HG03039 (cell line): ENCODE results near the gene GRHPR.
"Not testable (repeated sequence)": the region's sequence is repeated elsewhere in the genome, so short reads cannot be mapped to it uniquely, and the experiment has no call there.

Experiments used
- ATAC-seq: cut with Tn5 transposase; IDR thresholded peaks from one replicate; pipeline ENCODE4 v1.9.1; 2021; ENCODE audit warnings: mild to moderate bottlenecking, moderate library complexity; ENCODE audit not compliant: unreplicated experiment

GRHPR gene

GRCh38 chr9:37420271-37421215 lies 2.0 kb upstream of the GRHPR start:
- ATAC-seq = no peak

GRCh38 chr9:37421914-37422288 lies 595 bp upstream of the GRHPR start:
- no peak for ATAC-seq

GRCh38 chr9:37423508-37423907 lies 1.0 kb downstream of the GRHPR start:
- ATAC-seq = no peak

GRCh38 chr9:37424204-37424685 lies 1.7 kb downstream of the GRHPR start:
- no peak for ATAC-seq

GRCh38 chr9:37424686-37425297 lies 2.3 kb downstream of the GRHPR start:
- no peak for ATAC-seq

GRCh38 chr9:37425298-37425752 lies 2.8 kb downstream of the GRHPR start:
- no peak for ATAC-seq

DNA sequence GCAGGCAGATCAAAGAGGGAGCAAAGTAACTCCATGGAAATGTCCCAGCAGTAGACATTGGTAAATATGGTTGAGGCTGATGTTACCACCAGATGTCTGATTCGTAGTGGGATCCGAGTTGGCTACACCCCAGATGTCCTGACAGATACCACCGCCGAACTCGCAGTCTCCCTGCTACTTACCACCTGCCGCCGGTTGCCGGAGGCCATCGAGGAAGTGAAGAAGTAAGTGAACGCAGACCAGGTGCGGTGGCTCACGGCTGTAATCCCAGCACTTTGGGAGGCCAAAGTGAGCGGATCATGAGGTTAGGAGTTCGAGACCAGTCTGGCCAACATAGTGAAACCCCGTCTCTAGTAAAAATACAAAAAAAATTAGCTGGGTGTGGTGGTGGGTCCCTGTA lies 3.9 kb downstream of the GRHPR start:
- not testable (repeated sequence) for ATAC-seq

DNA sequence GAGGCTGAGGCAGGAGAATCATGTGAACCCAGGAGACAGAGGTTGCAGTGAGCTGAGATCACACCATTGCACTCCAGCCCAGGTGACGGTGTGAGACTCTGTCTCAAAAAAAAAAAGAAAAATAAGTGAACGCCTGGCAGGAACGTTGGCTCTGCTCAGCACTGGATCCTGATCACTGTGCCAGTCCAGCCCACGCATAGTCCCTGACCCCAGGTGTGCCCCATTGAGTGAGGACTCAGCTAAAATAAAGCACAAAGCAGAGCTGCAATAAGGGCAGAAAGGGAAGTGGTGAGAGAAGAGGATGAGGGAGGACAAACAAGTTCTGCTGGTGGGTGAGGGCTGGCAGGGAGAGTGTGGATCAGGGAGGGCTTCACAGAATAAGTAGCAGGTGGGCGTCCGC lies 4.3 kb downstream of the GRHPR start:
- ATAC-seq = no peak

- ATAC-seq = no peak
Measured at GRCh38 chr9:37428345-37428744, 5.8 kb downstream of the GRHPR start.

DNA sequence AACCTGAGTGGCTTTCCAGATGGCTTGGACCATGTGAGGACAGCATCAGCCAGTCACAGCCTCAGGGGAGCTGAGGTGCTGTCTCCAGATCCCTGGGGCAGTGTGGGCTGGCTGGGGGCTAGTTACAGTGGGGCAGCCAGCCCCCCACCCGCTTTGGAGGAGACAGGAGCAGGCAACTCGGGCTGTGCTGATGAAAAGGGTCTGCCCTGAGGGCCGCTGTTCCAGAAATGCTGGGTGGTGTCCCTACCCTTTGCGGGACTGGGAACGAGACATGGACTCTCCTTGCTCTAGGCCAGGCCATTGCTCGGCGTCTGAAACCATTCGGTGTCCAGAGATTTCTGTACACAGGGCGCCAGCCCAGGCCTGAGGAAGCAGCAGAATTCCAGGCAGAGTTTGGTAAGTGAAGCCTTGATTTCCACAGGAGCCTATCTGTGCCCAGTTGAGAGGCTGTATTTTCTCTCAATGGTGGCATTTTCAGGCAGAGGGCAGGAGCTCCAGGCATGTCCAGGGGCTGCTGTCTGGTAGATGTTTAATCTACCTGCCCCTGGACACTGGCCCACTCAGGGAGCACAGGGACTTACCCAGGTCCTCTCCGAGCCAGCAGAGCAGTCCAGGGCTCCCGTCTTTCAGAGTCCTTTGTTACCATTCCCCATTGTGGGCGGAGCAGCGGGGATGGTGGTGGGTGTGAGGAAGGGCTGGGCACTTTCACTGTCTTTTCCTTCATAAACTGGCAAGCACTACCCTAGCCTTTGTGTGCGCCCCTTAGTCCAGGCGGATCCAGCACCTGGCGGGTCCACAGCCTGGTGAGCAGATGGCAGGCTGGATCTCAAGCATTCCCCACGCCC lies 7.2 kb downstream of the GRHPR start:
- ATAC-seq = no peak

DNA sequence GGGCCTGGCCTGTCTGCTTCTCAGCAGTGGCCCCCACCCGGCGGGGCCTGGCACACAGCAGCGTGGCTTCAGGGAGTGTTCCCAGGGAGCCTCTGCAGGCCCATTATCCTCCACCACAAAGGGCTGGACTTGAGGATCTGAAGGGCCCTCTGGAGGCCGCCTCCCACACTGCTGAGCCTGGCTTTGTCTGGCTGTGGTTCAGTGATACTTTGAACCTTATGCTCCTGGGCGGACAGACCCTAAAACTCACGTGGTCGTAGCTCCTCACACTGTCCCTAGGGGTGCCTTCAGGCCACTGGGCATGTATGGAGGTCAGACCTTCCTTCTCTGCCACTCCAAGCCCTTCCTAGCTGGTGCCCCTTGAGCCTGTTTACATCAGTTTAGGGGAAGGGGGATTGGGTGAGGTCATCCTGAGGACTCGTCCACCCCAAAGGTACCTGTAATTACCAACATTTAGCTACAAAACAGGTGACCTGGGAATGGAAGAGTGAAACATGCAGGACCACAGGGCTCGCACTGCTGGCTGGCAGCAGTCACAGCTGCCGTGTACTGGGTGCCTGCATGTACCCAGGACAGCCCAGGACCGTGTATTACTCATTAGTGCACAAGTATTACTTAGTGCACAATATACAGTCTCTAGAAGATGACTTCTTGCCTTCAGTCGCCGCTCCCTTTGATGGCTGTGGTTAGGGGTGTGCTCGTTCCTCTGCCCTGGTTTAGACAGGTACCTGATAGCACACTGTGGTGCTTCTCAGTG lies 8.5 kb downstream of the GRHPR start:
- no peak for ATAC-seq

DNA sequence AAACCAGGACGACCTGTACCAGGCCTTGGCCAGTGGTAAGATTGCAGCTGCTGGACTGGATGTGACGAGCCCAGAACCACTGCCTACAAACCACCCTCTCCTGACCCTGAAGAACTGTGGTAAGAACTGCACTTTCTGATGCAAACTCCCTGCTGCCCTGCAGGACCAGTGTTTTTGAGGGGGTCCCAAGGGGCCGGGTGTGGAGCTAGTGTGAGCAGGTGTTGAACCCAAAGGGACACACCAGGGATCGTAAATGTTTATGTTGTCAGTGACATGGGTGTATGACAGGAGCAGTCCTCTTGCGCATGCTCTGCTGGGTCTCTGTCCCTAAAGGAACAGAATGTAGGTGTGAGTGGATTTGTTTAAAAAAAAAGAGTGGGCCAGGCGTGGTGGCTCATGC lies 9.5 kb downstream of the GRHPR start:
- no peak for ATAC-seq

- ATAC-seq = no peak
Measured at GRCh38 chr9:37433867-37434371, 11.4 kb downstream of the GRHPR start.

GRCh38 chr9:37436540-37436939 lies 14.0 kb downstream of the GRHPR start:
- no peak for ATAC-seq

DNA sequence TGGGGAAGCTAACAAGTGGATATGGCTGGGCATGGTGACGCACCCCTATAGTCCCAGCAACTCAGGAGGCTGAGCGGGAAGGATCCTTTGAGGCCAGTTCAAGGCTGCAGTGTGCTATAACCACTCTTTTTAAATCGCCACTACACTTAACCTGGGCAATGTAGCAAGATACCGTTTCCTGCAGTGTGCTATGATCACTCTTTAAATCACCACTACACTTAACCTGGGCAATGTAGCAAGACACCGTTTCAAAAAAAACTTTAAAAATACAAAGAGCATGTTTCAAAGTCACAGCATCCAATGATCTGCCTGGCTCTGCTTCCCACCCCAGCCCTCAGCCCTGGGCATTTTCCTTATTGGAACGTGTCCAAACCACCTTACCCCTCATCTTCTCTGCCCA lies 14.5 kb downstream of the GRHPR start:
- ATAC-seq = no peak

DNA sequence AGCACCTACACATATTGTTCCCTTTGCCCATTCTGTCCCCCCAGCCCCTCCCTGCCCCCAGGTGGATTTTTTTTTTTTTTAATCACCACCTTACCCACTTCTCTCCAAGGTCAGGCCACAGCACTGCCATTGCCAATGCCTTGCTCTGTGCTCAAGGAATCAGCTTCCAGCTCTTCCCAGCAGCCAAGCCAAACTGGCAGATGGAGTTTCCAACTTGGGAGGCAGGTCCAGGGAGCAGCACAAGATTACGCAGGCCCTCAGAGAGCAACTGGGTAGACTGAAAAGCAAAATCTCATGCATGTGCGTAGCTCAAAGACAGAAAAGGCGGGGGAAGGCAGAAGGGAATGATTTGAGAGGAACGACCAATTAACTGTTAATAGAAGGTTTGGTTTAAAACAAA lies 15.1 kb downstream of the GRHPR start:
- ATAC-seq = no peak

DNA sequence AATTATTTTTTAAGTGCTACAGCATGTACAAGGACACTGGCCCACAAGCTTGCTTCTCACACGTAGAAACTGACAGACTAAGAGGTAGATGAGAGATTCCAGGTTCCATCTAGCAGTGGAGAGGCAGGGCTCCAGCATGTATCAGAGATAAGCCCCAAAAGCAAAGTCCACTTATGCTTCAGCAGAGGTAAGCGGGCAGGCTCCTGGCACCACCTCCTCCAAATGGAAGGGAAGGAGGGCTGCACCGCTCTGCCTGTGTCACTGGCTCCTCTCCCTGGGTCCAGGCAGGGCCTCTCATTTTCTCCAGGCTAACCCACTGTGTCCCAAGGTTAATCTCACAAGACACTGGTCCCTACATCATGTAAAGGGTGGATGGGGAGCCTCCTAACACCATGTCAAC lies 15.9 kb downstream of the GRHPR start:
- no peak for ATAC-seq

DNA sequence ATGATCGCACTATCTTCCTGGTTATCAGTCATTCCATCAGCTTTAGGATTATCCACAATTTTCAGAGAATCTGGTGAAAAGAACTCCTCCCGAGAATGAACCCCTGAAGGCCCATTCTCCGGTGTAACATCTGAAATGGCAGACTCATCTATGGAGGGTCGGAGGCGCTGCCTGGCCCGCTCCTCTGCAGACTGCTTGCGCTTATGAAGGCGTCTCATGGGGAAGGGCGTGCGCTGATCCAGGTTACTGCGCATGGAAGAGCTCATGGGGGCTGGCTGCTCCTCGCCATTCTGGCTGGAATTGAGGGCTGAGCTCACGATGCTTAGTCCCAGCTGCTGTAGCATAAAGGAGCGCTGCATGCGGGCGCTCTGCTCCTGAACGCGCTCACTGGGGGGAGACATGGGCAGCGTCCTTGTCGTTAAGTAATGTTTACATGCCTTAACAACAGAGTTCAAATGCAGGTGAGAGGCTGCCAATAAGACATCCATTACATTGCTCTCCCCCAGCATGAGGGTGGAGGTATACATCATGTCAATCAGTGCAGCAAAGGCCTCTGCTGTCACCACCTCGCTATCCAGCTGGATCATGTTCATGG lies 19.4 kb downstream of the GRHPR start:
- no peak for ATAC-seq

DNA sequence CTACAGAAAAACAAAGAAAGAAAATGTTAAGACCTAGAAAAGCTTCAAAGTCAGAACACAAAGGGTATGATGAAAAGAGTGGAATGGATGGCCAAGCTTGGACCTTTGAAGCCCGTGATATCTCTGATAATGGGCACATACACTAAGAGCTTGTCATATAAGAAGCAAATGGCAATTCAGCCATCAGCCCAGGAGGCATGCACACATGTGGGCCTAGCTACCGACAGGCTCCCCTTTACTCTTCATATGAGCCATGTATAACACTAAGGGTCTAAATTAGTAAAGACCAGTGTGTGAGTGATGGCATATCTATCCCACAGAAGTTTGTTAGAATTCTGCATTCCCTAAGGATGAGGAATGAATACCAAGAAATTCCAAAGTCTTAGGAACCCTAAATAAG lies 20.1 kb downstream of the GRHPR start:
- no peak for ATAC-seq

DNA sequence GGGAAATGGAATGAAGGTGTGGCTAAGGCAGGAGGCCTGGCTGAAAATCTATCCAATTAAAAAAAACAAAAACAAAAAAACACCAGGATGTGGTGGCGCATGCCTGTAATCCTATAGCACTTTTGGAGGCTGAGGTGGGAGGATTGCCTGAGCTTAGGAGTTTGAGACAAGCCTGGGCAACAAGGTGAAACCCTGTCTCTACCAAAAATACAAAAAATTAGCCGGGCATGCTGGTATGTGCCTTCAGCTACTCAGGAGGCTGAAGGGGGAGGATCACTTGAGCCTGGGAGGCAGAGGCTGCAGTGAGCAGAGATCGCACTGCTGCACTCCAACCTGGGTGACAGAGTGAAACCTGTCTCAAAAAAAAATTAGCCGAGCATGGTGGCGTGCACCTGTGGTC lies 21.1 kb downstream of the GRHPR start:
- ATAC-seq = no peak
